ENCODE results near the gene EMX2.

Gene EMX2

DNA sequence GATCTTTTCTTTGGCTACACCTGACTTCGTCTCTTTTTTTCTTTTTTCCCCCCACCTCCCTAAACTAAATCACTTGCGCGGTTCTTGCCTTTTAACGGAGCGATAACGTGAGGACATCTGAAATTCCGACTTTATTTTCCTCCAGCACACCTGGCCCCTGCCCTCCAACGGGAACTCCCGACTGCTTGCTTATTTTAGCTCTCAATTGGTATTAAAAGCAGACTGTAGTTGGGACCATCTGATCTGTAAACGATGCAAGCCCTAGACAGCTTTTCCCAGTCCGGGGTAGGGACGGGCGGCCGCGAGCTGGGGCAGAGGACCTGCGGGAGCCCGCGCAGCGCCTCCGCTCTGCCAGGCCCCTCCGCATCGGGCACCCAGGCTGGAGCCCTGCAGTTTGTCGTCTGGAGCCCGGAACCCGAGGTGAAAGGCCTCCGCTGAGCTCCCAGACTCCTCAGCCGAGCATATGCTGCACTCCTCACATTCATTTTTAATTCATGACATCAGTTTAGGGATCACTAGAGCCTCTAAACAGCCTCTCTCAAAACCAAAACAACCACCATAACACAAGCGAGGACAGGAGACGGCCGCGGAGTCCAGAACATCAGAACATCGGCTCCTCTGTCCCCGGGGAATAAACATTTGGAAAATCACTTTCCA lies 10.0 kb upstream of the EMX2 start:
- no peak for DNase-seq

- no peak for DNase-seq
Observed at GRCh38 chr10:117533507-117534281, 8.9 kb upstream of the EMX2 start.

GRCh38 chr10:117534321-117535297 lies 7.9 kb upstream of the EMX2 start:
- no peak for DNase-seq

DNA sequence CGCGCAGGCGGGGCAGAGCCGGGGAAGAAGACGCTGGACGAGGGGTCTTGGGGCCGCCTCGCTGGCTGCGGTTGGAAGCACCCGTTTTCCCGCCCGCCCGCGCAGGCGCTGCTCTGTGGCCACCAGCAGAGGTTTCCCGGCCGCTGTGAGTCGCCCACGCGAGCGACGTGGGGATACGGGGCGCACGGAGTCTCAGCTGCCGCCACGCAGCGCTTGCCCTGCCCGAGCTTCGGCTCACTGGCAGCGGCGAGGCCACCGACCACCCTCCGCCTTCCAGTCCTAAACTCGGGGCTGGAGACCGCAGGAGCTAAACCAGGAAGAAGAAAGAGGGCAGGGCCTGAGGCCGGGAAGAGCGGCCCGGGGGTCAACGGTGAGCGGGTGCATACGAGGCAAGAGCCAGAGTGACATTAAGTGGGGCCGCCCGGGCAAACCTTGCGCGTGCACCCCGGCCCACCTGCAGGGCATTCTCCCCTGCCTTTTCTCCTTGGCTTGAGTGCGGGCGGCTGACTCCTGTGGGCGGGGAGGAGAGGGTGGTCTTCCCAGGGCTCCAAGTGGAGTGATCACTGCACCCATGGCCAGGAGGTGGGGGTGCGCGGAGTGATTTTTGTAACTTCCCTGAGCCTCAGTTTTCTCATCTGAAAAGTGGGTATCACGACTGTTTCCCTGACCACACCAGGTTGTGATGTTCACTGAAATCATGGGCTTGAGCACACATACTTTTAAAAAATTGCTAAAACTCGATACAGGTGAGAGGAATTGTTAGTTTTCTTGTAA lies 7.1 kb upstream of the EMX2 start:
- DNase-seq, result no peak

DNA sequence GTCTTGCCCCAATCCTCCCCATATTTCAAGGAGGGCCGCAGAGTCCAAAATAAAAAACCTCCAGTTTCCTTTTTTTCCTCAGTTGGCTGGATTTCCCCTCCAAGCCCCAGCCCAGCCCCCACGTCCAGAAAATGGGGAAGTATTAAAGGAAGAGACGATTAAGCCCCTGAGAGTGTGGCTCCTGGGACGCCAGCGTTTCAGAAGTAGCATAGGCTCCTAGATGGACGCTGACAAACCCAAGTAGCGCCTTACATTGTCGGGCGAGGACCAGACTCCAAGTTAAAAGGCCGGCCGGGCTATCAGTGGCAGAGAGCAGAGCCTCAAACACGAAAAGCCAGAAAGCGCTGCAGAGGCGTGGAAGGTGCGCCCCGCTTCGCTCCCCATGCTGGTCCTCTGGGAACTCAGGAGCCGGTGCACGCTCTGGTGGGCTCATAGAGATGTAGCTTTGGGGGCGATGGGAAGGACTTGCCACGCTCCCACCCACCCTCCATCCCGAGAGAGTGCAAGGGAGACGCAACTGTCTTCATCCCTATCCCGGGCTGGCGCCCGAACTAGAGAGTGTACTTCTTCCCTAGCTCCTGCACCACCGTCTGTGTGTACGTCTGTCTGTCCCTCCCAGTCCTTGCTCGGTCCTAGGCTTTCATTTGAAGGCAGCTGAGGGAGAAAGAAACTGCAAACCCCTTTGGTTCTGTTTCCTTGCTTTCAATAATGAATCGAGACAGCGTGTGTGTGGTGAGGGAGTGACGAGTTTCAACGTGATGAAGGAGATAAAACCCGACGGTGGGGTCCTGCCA lies 6.3 kb upstream of the EMX2 start:
- DNase-seq, result no peak

GRCh38 chr10:117536866-117537435 lies 5.6 kb upstream of the EMX2 start:
- DNase-seq, result no peak

DNA sequence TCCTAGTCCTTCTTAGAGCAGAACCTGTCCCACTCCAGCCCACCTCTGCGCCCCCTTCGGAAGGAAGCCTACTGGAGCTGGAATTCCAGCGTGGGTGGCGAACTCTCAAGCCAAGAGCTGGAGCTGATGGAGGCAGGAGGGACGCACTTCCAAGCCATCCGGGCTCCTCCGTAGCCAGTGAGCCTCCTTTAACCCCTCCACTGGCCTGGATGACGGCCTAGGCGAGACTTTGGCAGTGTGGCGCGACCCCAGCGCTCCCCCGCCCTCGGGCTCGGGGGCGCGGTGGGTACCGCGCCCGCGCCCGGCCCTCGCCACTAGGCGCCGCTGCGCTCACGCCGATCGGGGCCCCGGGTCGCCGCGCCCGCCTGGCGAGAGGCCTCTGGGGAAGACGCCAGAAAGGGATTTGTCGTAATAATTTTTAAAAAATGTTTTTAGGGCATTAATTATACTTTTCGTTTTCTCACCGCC lies 5.1 kb upstream of the EMX2 start:
- no peak for DNase-seq

- DNase-seq, result no peak
Observed at GRCh38 chr10:117537904-117538524, 4.5 kb upstream of the EMX2 start.

GRCh38 chr10:117539361-117539773 lies 3.2 kb upstream of the EMX2 start:
- no peak for DNase-seq

GRCh38 chr10:117539903-117540639 lies 2.5 kb upstream of the EMX2 start:
- DNase-seq, result no peak

DNA sequence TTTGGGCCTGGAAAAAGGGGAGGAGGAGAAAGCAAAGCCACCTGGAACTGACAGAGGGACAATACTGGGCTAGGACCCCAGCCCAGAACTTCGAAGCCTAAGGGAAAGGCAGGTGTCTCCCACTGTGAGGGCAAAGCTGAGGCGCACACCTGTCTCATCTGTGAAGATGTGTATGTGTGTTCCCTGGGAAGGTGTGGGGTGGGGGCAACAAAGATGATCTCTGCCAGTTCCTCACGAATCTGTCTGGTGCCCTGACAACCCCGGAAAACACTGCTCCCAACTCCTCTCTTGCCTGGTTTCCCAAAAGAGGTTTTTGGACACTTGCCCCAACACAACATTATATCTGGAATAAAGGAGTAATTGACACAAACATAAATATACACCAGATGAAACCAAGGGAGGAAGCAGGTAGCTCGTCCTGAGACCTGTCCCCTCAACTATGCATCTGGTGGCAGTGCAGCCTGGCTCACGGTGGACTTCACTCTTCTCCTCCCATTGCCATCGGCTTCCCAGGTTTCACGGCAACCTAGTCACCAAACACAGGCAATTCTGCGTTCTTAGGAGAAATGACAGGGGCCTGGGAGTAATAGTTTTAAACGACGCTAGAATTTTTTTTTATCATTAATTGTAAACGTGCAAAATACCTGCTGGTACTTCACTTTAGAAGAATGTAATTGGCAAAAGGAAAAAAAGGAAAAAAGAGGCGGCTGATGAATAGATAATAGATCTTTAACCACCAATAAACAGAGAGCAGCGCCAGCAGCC lies 1.7 kb upstream of the EMX2 start:
- no peak for DNase-seq

- peak; percentile 89 for DNase-seq
Observed at GRCh38 chr10:117541405-117541908, 1.1 kb upstream of the EMX2 start.

GRCh38 chr10:117541909-117542705 lies 439 bp upstream of the EMX2 start:
- DNase-seq, result peak; percentile 97

DNA sequence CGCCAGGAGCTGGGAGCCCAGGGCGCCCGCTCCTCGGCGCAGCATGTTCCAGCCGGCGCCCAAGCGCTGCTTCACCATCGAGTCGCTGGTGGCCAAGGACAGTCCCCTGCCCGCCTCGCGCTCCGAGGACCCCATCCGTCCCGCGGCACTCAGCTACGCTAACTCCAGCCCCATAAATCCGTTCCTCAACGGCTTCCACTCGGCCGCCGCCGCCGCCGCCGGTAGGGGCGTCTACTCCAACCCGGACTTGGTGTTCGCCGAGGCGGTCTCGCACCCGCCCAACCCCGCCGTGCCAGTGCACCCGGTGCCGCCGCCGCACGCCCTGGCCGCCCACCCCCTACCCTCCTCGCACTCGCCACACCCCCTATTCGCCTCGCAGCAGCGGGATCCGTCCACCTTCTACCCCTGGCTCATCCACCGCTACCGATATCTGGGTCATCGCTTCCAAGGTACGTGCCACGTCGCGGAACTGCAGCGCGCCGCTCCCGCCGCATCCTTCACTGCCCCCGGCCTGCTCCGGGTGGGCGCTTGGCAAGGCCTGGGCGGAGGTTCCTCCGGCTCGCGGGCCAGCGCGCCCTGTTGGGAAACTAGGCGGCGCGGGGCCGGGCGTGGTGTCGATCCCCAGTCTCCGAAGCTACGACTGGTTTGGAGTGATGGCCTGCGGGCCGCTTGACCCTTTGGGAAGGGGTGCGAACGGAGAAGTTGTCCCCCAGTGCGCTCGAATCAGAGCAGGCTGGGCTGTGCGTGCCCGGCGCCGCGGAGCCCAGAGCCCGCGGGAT lies 868 bp downstream of the EMX2 start:
- DNase-seq, result peak; percentile 61

GRCh38 chr10:117544004-117544701 lies 1.6 kb downstream of the EMX2 start:
- peak; percentile 37 for DNase-seq

- DNase-seq, result peak; percentile 35
Observed at GRCh38 chr10:117544711-117545140, 2.2 kb downstream of the EMX2 start.

Measured in fibroblast of upper back skin (primary cell).